Erythroblast (primary cell): ENCODE results near the gene KANK4.

Source experiments
- DNase-seq, 2 experiments: peaks; one replicate each; lab custom pipeline; 2025; lab: John Stamatoyannopoulos, UW
- GATA1 ChIP-seq: IDR thresholded peaks from 2 replicates; pipeline ENCODE4 v1.6.1; 2011; ENCODE audit warnings: low read depth, mild to moderate bottlenecking, control low read depth, low read length, moderate library complexity
- POLR2A ChIP-seq: IDR thresholded peaks from 2 replicates; pipeline ENCODE4 v1.6.1; 2011; ENCODE audit warnings: mild to moderate bottlenecking, low read length

KANK4 gene

GRCh38 chr1:62187548-62187947 lies 131.7 kb downstream of the KANK4 start:
- no peak for DNase-seq

More at GRCh38 chr1:62187548-62187947, 131.7 kb downstream of the KANK4 start:
- no peak for TF ChIP-seq GATA1
- no peak for TF ChIP-seq POLR2A
